Astrocyte (in vitro differentiated cells and primary cell): ENCODE results near the gene BICRA. TPM values are rescaled to one million over a fixed set of nuclear protein-coding genes. Genes with fewer than 3 reads are reported as not detected.

Experiments
- DNase-seq: peaks from one replicate; pipeline ENCODE4 v3.0.0-alpha.2; 2010; ENCODE audit warnings: low read depth
- FAIRE-seq: peaks from 2 replicates; lab custom pipeline; 2011; peaks lifted over from hg19 to GRCh38; lab: Jason Lieb, UNC
- H2AFZ ChIP-seq: 2 replicates; pipeline ENCODE4 v1.6.0; 2012; ENCODE audit warnings: low read depth, low read length, inconsistent platforms
- H3K27ac ChIP-seq: 2 replicates; pipeline ENCODE4 v1.5.1; 2011; ENCODE audit warnings: low read depth, low read length, inconsistent platforms
- H3K27me3 ChIP-seq: 2 replicates; pipeline ENCODE4 v1.6.0; 2011; ENCODE audit warnings: low read length, inconsistent platforms; ENCODE audit not compliant: insufficient read depth
- H3K36me3 ChIP-seq: 2 replicates; pipeline ENCODE4 v1.5.1; 2011; ENCODE audit warnings: low read length, inconsistent platforms; ENCODE audit not compliant: insufficient read depth
- H3K4me1 ChIP-seq: 2 replicates; pipeline ENCODE4 v1.5.1; 2011; ENCODE audit warnings: low read length, inconsistent platforms; ENCODE audit not compliant: insufficient read depth
- H3K4me2 ChIP-seq: 2 replicates; pipeline ENCODE4 v1.6.0; 2012; ENCODE audit warnings: low read length, inconsistent platforms
- H3K4me3 ChIP-seq: 2 replicates; pipeline ENCODE4 v1.5.1; 2011; ENCODE audit warnings: low read depth, mild to moderate bottlenecking, low read length, inconsistent platforms; ENCODE audit not compliant: insufficient read depth
- H3K79me2 ChIP-seq: 2 replicates; pipeline ENCODE4 v1.6.0; 2012; ENCODE audit warnings: mild to moderate bottlenecking, low read length, inconsistent platforms; ENCODE audit not compliant: insufficient read depth
- H3K9ac ChIP-seq: 2 replicates; pipeline ENCODE4 v1.6.0; 2012; ENCODE audit warnings: mild to moderate bottlenecking, low read length, inconsistent platforms
- H3K9me3 ChIP-seq: 2 replicates; pipeline ENCODE4 v1.5.1; 2012; ENCODE audit warnings: low read depth, mild to moderate bottlenecking, low read length, inconsistent platforms; ENCODE audit not compliant: insufficient read depth
- H4K20me1 ChIP-seq: 2 replicates; pipeline ENCODE4 v1.6.0; 2012; ENCODE audit warnings: low read length, inconsistent platforms; ENCODE audit not compliant: insufficient read depth
- H3K27ac Mint-ChIP-seq: one replicate; pipeline ENCODE4 v1.8.0; 2021; ENCODE audit warnings: mild to moderate bottlenecking, mixed read lengths; ENCODE audit not compliant: unreplicated experiment
- H3K27me3 Mint-ChIP-seq: one replicate; pipeline ENCODE4 v1.8.0; 2021; ENCODE audit warnings: low read depth, mixed read lengths; ENCODE audit not compliant: unreplicated experiment
- H3K36me3 Mint-ChIP-seq: one replicate; pipeline ENCODE4 v1.8.0; 2021; ENCODE audit warnings: low read depth, mixed read lengths; ENCODE audit not compliant: unreplicated experiment
- H3K4me1 Mint-ChIP-seq: one replicate; pipeline ENCODE4 v1.8.0; 2021; ENCODE audit warnings: low read depth, mixed read lengths; ENCODE audit not compliant: unreplicated experiment
- H3K4me3 Mint-ChIP-seq: one replicate; pipeline ENCODE4 v1.8.0; 2021; ENCODE audit warnings: mild to moderate bottlenecking, moderate library complexity, mixed read lengths; ENCODE audit not compliant: unreplicated experiment
- H3K9me3 Mint-ChIP-seq: one replicate; pipeline ENCODE4 v1.8.0; 2021; ENCODE audit warnings: mild to moderate bottlenecking, mixed read lengths; ENCODE audit not compliant: unreplicated experiment
- EZH2 ChIP-seq: IDR thresholded peaks from 2 replicates; pipeline ENCODE4 v1.6.1; 2012; ENCODE audit warnings: mild to moderate bottlenecking, low read length, inconsistent platforms; ENCODE audit not compliant: insufficient read depth
- total RNA-seq: library from RNA; stranded (reverse); gene quantifications from 2 replicates; pipeline ENCODE4 v1.2.1, GENCODE V29; 2021
- TF ChIP-seq, protein P1 (sequence below): IDR thresholded peaks from 2 replicates; pipeline ENCODE4 v1.5.1; 2011; ENCODE audit warnings: low read depth, mild to moderate bottlenecking, inconsistent platforms, low read length, moderate library complexity; ENCODE audit not compliant: insufficient read depth

Gene BICRA
- total RNA-seq, 1 donor from 2014 or later = 20.7 TPM

GRCh38 chr19:47682939-47683338 lies 74.0 kb downstream of the BICRA start:
- TF ChIP-seq EZH2 = no peak
- TF ChIP-seq, protein P1, sequence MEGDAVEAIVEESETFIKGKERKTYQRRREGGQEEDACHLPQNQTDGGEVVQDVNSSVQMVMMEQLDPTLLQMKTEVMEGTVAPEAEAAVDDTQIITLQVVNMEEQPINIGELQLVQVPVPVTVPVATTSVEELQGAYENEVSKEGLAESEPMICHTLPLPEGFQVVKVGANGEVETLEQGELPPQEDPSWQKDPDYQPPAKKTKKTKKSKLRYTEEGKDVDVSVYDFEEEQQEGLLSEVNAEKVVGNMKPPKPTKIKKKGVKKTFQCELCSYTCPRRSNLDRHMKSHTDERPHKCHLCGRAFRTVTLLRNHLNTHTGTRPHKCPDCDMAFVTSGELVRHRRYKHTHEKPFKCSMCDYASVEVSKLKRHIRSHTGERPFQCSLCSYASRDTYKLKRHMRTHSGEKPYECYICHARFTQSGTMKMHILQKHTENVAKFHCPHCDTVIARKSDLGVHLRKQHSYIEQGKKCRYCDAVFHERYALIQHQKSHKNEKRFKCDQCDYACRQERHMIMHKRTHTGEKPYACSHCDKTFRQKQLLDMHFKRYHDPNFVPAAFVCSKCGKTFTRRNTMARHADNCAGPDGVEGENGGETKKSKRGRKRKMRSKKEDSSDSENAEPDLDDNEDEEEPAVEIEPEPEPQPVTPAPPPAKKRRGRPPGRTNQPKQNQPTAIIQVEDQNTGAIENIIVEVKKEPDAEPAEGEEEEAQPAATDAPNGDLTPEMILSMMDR = no peak
- peaks cover 5% of the 10 kb centered on the region for H3K79me2 ChIP-seq
- no peak overlapping the region for H3K27ac Mint-ChIP-seq

GRCh38 chr19:47686679-47687450 lies 77.9 kb downstream of the BICRA start:
- no peak overlapping the region for H3K9ac ChIP-seq
- peaks cover 69% of the 10 kb centered on the region for H4K20me1 ChIP-seq
- H3K4me2 ChIP-seq = no peak overlapping the region
- H3K27me3 ChIP-seq = no peaks in the 10 kb centered on the region
- H3K4me1 ChIP-seq = no peaks in the 10 kb centered on the region
- Mint-ChIP-seq H3K27me3 (no peaks in the 10 kb centered on the region), H3K4me1 (no peaks in the 10 kb centered on the region), H3K4me3 (no peak overlapping the region), H3K36me3 (peaks cover 8% of the 10 kb centered on the region), H3K27ac (no peak overlapping the region), H3K9me3 (no peaks in the 10 kb centered on the region)
- DNase-seq = no peak
- H3K27ac ChIP-seq = no peak overlapping the region
- peaks cover 5% of the 10 kb centered on the region for H3K36me3 ChIP-seq
- no peaks in the 10 kb centered on the region for H3K9me3 ChIP-seq
- TF ChIP-seq, protein P1 = no peak
- TF ChIP-seq EZH2 = no peak
- no peak overlapping the region for H2AFZ ChIP-seq
- no peak for FAIRE-seq
- peaks cover 5% of the 10 kb centered on the region for H3K79me2 ChIP-seq
- no peak overlapping the region for H3K4me3 ChIP-seq

More at GRCh38 chr19:47682939-47683338, 74.0 kb downstream of the BICRA start:
- DNase-seq (peak; percentile 85), FAIRE-seq (no peak)
- H2AFZ ChIP-seq = no peak overlapping the region
- H3K9ac ChIP-seq = no peak overlapping the region
- peaks cover under 1% of the 10 kb centered on the region for H3K36me3 ChIP-seq
- H3K4me3 ChIP-seq = no peak overlapping the region
- H3K9me3 ChIP-seq = no peaks in the 10 kb centered on the region
- no peaks in the 10 kb centered on the region for H3K9me3 Mint-ChIP-seq
- no peaks in the 10 kb centered on the region for H3K4me1 ChIP-seq
- H3K4me3 Mint-ChIP-seq = no peak overlapping the region
- H3K4me1 Mint-ChIP-seq = no peaks in the 10 kb centered on the region
- H3K4me2 ChIP-seq = no peak overlapping the region
- no peaks in the 10 kb centered on the region for H3K27me3 Mint-ChIP-seq
- H3K36me3 Mint-ChIP-seq = peaks cover 14% of the 10 kb centered on the region
- no peak overlapping the region for H3K27ac ChIP-seq
- H3K27me3 ChIP-seq = no peaks in the 10 kb centered on the region
- H4K20me1 ChIP-seq = peaks cover 61% of the 10 kb centered on the region

DNA sequence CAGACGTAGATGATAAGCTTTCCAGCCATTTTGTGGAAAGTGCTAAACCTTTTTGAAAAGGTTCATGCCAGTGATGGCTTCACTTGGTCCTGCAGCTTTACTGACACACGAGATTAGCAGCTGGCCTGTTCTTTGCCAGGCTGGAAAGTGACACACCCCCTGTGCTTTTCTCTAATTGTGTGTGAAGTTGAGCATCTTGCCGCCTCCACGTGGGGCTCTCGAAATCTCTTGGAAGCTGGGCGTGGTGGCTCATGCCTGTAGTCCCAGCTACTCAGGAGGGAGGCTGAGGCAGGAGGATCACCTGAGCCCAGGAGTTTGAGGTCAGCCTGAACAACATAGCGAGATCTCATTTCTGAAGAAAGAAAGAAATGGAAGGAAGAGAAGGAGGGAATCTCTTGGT lies 79.0 kb downstream of the BICRA start:
- no peak overlapping the region for H3K4me2 ChIP-seq
- no peaks in the 10 kb centered on the region for H3K9me3 Mint-ChIP-seq
- H3K9me3 ChIP-seq = no peaks in the 10 kb centered on the region
- peaks cover 5% of the 10 kb centered on the region for H3K36me3 ChIP-seq
- peaks cover 8% of the 10 kb centered on the region for H3K79me2 ChIP-seq
- H3K27ac ChIP-seq = no peak overlapping the region
- H2AFZ ChIP-seq = no peak overlapping the region
- TF ChIP-seq, protein P1 = no peak
- TF ChIP-seq EZH2 = no peak
- H4K20me1 ChIP-seq = peaks cover 74% of the 10 kb centered on the region
- no peak overlapping the region for H3K4me3 ChIP-seq
- H3K4me1 ChIP-seq = no peaks in the 10 kb centered on the region
- peaks cover 8% of the 10 kb centered on the region for H3K36me3 Mint-ChIP-seq
- DNase-seq (no peak), FAIRE-seq (no peak)
- no peaks in the 10 kb centered on the region for H3K4me1 Mint-ChIP-seq
- no peaks in the 10 kb centered on the region for H3K27me3 Mint-ChIP-seq
- H3K4me3 Mint-ChIP-seq = peak overlapping the region; percentile 62
- no peaks in the 10 kb centered on the region for H3K27me3 ChIP-seq
- H3K9ac ChIP-seq = no peak overlapping the region
- H3K27ac Mint-ChIP-seq = no peak overlapping the region
